HEK293T (cell line): ENCODE results near the gene LSS.

Experiments used
- CTCF ChIA-PET: fragments of 350-600 bp; formaldehyde crosslinking; extraction: SDS; loops from one replicate; lab custom pipeline; 2021; ENCODE audit warnings: antibody characterized with exemption, inconsistent platforms; lab: Yijun Ruan, JAX
- POLR2A ChIA-PET: fragments of 350-600 bp; formaldehyde crosslinking; extraction: SDS; loops from one replicate; lab custom pipeline; 2020; ENCODE audit warnings: antibody characterized with exemption, inconsistent platforms; lab: Yijun Ruan, JAX
- DNase-seq: peaks from one replicate; pipeline ENCODE4 v3.0.0; 2012; ENCODE audit warnings: mixed read lengths; ENCODE audit errors: extremely low spot score
- ARNT ChIP-seq: fragments of 450-650 bp; IDR thresholded peaks from 2 replicates; pipeline ENCODE4 v1.6.1; 2017; ENCODE audit warnings: mild to moderate bottlenecking
- BHLHE40 ChIP-seq: fragments of 450-650 bp; IDR thresholded peaks from 2 replicates; pipeline ENCODE4 v1.6.1; 2016; ENCODE audit warnings: mild to moderate bottlenecking, moderate library complexity, borderline replicate concordance
- CTBP1 ChIP-seq: fragments of 450-650 bp; IDR thresholded peaks from 2 replicates; pipeline ENCODE4 v1.6.1; 2016; ENCODE audit warnings: borderline replicate concordance
- ELF4 ChIP-seq: fragments of 450-650 bp; IDR thresholded peaks from 2 replicates; pipeline ENCODE4 v1.6.1; 2017; ENCODE audit warnings: antibody characterized with exemption
- FOXA1 ChIP-seq: fragments of 450-650 bp; IDR thresholded peaks from 2 replicates; pipeline ENCODE4 v1.6.1; 2016; ENCODE audit warnings: mild to moderate bottlenecking
- FOXK2 ChIP-seq: fragments of 450-650 bp; IDR thresholded peaks from 2 replicates; pipeline ENCODE4 v1.6.1; 2016; ENCODE audit warnings: mild to moderate bottlenecking
- FOXM1 ChIP-seq: fragments of 450-650 bp; IDR thresholded peaks from 2 replicates; pipeline ENCODE4 v1.6.1; 2017; ENCODE audit warnings: mild to moderate bottlenecking, borderline replicate concordance
- HDGF ChIP-seq: fragments of 450-650 bp; IDR thresholded peaks from 2 replicates; pipeline ENCODE4 v1.6.1; 2017; ENCODE audit warnings: antibody characterized with exemption, borderline replicate concordance
- L3MBTL2 ChIP-seq: fragments of 450-650 bp; conservative IDR thresholded peaks from 2 replicates; pipeline ENCODE4 v1.6.1; 2016; ENCODE audit warnings: mild to moderate bottlenecking
- LEF1 ChIP-seq: fragments of 450-650 bp; IDR thresholded peaks from 2 replicates; pipeline ENCODE4 v1.6.1; 2017; ENCODE audit warnings: mild to moderate bottlenecking, borderline replicate concordance
- NFRKB ChIP-seq: fragments of 450-650 bp; IDR thresholded peaks from 2 replicates; pipeline ENCODE4 v1.6.1; 2016; ENCODE audit warnings: mild to moderate bottlenecking, moderate library complexity
- SP1 ChIP-seq: fragments of 450-650 bp; IDR thresholded peaks from 2 replicates; pipeline ENCODE4 v1.6.1; 2017
- SUZ12 ChIP-seq: fragments of 450-650 bp; IDR thresholded peaks from 2 replicates; pipeline ENCODE4 v1.6.1; 2016; ENCODE audit warnings: mild to moderate bottlenecking
- TARDBP ChIP-seq: fragments of 450-650 bp; IDR thresholded peaks from 2 replicates; pipeline ENCODE4 v1.6.1; 2016
- ZNF384 ChIP-seq: fragments of 450-650 bp; IDR thresholded peaks from 2 replicates; pipeline ENCODE4 v1.6.1; 2016
- TF ChIP-seq, protein P1 (sequence below): fragments of 450-650 bp; IDR thresholded peaks from 2 replicates; pipeline ENCODE4 v1.6.1; 2016

Gene LSS

DNA sequence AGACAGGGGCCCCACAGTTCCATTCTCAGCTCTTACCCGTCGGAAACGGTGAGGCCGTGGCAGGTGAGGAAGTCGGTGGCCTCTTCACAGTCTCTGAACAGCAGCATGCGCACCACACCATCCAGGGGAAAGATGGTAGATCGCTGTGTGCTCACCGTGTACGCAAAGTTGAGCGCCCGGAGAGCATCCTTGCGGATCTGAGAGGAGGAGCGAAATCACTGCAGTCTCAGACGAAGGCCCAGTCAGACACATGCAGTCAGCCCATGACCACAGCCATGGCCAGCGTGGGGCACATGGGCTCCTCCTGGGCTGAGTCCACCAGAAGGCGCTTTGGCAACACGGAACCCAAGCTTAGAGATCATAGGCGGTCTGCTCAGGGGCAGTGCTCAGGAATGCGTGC is 38.4 kb upstream of the LSS start:
- DNase-seq, result no peak
- no peak for TF ChIP-seq TARDBP
- no peak for TF ChIP-seq SUZ12
- TF ChIP-seq FOXA1, result no peak
- TF ChIP-seq L3MBTL2, result no peak
- TF ChIP-seq CTBP1, result no peak
- TF ChIP-seq BHLHE40, result no peak
- TF ChIP-seq ZNF384, result no peak
- TF ChIP-seq SP1, result no peak
- TF ChIP-seq ELF4, result no peak
- ChIA-PET POLR2A (interaction anchor here (2.0 kb wide), 1 partner anchor 19 kb away, joined by 5 read pairs; the partner anchor contains the start of gene YBEY), CTCF (no interaction called here)

DNA sequence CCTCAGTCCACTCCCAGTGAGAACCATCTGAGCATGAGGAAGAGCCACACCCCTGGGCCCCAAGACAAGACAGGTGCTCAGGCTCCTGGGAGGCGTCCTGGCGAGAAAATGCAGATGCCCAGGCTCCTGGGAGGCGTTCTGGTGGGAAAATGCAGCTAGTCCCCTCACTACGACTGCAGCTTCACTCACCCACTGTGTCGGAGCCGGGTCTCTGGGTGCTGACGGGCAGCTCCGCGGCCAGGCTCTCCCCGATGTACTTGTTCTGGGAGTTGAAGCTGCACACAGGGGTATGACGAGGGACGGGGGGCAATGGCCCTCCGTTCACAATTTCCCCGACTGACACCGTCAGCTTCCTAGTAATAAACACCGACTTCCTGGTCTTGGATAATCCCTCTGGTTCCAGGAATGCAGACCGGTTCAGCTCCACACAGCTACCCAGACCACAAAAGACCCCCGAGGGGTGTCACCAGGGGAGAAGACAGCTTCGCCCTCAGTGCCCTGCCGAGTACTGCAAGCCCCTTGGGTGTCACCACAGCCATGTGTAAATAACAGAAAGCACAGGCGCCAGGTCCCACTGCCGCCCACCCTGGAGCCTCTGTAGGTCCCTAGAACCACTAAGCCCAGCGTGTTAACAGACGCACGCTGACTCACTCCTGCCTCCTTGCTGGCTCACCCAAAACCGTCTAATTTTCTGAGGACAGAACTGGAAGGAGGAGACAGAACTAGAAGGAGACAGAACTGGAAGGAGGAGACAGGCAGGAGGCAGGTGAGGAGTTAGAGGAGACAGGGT is 37.4 kb upstream of the LSS start:
- POLR2A ChIA-PET, result interaction anchor here (0.7 to 2.0 kb wide), 2 partner anchors 9 to 20 kb away, joined by 3 to 5 read pairs; partner anchors contain the start of gene YBEY
- no peak for DNase-seq
- TF ChIP-seq ARNT, result no peak
- TF ChIP-seq CTBP1, result no peak
- no peak for TF ChIP-seq LEF1
- TF ChIP-seq L3MBTL2, result no peak
- no peak for TF ChIP-seq BHLHE40
- no peak for TF ChIP-seq ZNF384
- TF ChIP-seq FOXM1, result no peak
- no peak for TF ChIP-seq SP1
- no peak for TF ChIP-seq TARDBP
- TF ChIP-seq NFRKB, result no peak
- TF ChIP-seq, protein P1, sequence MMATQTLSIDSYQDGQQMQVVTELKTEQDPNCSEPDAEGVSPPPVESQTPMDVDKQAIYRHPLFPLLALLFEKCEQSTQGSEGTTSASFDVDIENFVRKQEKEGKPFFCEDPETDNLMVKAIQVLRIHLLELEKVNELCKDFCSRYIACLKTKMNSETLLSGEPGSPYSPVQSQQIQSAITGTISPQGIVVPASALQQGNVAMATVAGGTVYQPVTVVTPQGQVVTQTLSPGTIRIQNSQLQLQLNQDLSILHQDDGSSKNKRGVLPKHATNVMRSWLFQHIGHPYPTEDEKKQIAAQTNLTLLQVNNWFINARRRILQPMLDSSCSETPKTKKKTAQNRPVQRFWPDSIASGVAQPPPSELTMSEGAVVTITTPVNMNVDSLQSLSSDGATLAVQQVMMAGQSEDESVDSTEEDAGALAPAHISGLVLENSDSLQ, result no peak
- no peak for TF ChIP-seq FOXK2
- CTCF ChIA-PET, result no interaction called here

DNA sequence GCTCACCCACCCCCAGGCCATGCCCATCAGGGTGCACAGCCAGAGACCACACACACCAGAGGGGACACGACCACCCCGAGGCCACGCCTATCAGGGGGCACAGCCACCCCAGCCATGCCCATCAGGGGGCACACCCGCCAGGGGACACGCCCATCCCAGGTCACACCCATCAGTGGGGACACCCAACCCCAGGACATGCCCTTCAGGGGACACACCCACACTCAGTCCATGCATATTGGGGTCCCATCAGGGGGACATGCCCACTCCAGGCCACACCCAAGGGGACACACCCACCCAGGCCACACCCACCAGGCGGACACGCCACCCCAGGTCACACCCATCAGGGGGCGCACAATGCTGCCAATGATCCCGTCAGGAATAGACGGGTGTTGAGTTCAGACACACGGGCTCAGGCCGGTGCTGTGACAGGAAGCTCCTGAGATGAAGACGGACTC is 36.1 kb upstream of the LSS start:
- POLR2A ChIA-PET, result interaction anchor here (2.0 kb wide), 1 partner anchor 21 kb away, joined by 5 read pairs; the partner anchor contains the start of gene YBEY
- no peak for TF ChIP-seq ARNT
- TF ChIP-seq TARDBP, result no peak
- TF ChIP-seq BHLHE40, result no peak
- TF ChIP-seq LEF1, result no peak
- no peak for TF ChIP-seq NFRKB
- TF ChIP-seq SP1, result no peak
- TF ChIP-seq FOXK2, result no peak
- TF ChIP-seq HDGF, result no peak
- TF ChIP-seq ZNF384, result no peak
- TF ChIP-seq SUZ12, result no peak
- TF ChIP-seq L3MBTL2, result no peak
- no peak for TF ChIP-seq CTBP1
- TF ChIP-seq ELF4, result no peak
- TF ChIP-seq, protein P1, result no peak
- TF ChIP-seq FOXA1, result no peak
- TF ChIP-seq FOXM1, result no peak
- no peak for DNase-seq
- CTCF ChIA-PET, result no interaction called here

DNA sequence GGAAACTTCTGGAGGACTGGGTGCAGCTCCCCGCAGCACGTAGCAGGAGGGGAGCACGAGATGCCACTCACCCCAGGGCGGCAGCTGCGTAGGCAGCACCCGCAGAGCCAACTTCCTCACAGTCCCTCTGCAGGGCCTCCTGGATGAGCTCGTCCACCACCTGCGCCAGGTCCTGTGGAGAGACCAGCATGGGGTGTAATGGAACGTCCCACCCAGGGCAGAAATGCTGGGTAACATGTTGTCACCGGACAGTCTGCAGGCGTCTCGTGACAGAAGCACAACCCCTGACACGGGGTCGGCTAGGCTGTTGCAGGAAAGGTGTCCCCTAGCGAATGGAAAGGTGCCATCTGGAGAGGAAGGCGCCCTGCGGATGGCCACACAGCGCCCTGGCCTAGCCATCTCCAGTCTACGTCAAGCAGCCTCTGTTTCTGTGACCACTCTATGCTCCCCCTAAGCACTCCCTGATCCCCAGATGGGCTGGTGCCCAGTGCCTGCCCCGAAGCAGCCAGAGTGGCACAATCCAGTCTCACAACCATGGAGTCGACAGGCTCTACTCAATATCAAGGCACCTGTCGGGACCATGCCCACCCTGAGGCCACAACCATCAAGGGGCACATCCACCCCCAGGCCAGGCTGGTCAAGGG is 35.6 kb upstream of the LSS start:
- DNase-seq, result no peak
- CTCF ChIA-PET, result no interaction called here
- TF ChIP-seq, protein P1, result no peak
- no peak for TF ChIP-seq FOXK2
- TF ChIP-seq ARNT, result no peak
- no peak for TF ChIP-seq CTBP1
- no peak for TF ChIP-seq BHLHE40
- TF ChIP-seq FOXA1, result no peak
- no peak for TF ChIP-seq HDGF
- TF ChIP-seq ELF4, result no peak
- TF ChIP-seq SP1, result no peak
- no peak for TF ChIP-seq TARDBP
- no peak for TF ChIP-seq LEF1
- no peak for TF ChIP-seq SUZ12
- no peak for TF ChIP-seq ZNF384
- no peak for TF ChIP-seq L3MBTL2
- TF ChIP-seq FOXM1, result no peak
- TF ChIP-seq NFRKB, result no peak
- POLR2A ChIA-PET, result no interaction called here

DNA sequence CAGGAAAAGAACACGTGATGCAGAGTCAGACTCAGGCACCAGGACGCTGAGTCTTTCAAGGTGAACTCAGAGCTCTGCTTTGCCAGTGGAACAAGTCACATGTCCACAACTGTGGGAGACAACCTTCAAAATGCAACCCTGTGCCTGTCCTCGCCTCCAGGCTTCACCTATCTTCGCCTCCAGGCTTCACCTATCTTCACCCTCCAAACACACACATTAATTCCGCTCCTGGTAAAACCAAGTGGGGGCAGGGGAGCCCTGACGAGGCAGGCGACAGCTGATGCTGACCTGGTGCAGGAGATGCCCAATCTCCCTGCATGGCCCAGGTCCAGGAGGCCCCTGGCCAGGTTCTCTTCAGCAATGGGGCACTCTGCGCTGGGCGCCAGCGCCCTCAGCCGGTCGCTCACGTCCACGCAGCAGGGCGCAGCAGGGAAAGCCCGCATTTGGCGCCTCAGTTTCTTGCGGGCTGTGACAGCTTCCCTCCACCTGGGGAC is 28.0 kb upstream of the LSS start:
- ChIA-PET POLR2A (interaction anchor here (0.9 kb wide), 1 partner anchor 9 kb away, joined by 3 read pairs; no protein-coding TSS in a partner anchor), CTCF (no interaction called here)
- no peak for DNase-seq
- TF ChIP-seq, protein P1, result no peak
- no peak for TF ChIP-seq FOXA1
- no peak for TF ChIP-seq FOXK2
- TF ChIP-seq BHLHE40, result no peak
- TF ChIP-seq ARNT, result no peak
- no peak for TF ChIP-seq CTBP1
- TF ChIP-seq FOXM1, result no peak
- no peak for TF ChIP-seq ZNF384
- TF ChIP-seq NFRKB, result no peak
- no peak for TF ChIP-seq ELF4
- no peak for TF ChIP-seq TARDBP
- TF ChIP-seq LEF1, result no peak
- no peak for TF ChIP-seq SUZ12
- TF ChIP-seq SP1, result no peak
- no peak for TF ChIP-seq L3MBTL2
- TF ChIP-seq HDGF, result no peak
